ENCODE measurements around the gene ATP10A.
"Not testable (repeated sequence)": the region's sequence is repeated elsewhere in the genome, so short reads cannot be mapped to it uniquely, and the experiment has no call there.

Gene ATP10A

GRCh38 chr15:25652704-25653103 lies 210.4 kb downstream of the ATP10A start:
- DNase-seq (ENCODE audit: low spot score), result no peak

GRCh38 chr15:25649390-25649789 lies 213.7 kb downstream of the ATP10A start:
- no peak for DNase-seq (ENCODE audit: low spot score)

GRCh38 chr15:25643120-25643519 lies 220.0 kb downstream of the ATP10A start:
- no peak for DNase-seq (ENCODE audit: low spot score)

GRCh38 chr15:25641762-25642161 lies 221.4 kb downstream of the ATP10A start:
- no peak for DNase-seq (ENCODE audit: low spot score)

- DNase-seq (ENCODE audit: low spot score), result no peak
These were observed 221.8 kb downstream of the ATP10A start for GRCh38 chr15:25641361-25641760.

GRCh38 chr15:25640959-25641358 lies 222.2 kb downstream of the ATP10A start:
- DNase-seq (ENCODE audit: low spot score), result not testable (repeated sequence)

GRCh38 chr15:25640381-25640780 lies 222.7 kb downstream of the ATP10A start:
- no peak for DNase-seq (ENCODE audit: low spot score)

GRCh38 chr15:25636486-25636885 lies 226.6 kb downstream of the ATP10A start:
- not testable (repeated sequence) for DNase-seq (ENCODE audit: low spot score)

- DNase-seq (ENCODE audit: low spot score), result no peak
These were observed 227.9 kb downstream of the ATP10A start for GRCh38 chr15:25635191-25635590.

GRCh38 chr15:25633862-25634261 lies 229.3 kb downstream of the ATP10A start:
- DNase-seq (ENCODE audit: low spot score), result no peak

- DNase-seq (ENCODE audit: low spot score), result no peak
These were observed 231.2 kb downstream of the ATP10A start for GRCh38 chr15:25631971-25632370.
